Measurements from ENCODE around the gene MYO1C.

DNA sequence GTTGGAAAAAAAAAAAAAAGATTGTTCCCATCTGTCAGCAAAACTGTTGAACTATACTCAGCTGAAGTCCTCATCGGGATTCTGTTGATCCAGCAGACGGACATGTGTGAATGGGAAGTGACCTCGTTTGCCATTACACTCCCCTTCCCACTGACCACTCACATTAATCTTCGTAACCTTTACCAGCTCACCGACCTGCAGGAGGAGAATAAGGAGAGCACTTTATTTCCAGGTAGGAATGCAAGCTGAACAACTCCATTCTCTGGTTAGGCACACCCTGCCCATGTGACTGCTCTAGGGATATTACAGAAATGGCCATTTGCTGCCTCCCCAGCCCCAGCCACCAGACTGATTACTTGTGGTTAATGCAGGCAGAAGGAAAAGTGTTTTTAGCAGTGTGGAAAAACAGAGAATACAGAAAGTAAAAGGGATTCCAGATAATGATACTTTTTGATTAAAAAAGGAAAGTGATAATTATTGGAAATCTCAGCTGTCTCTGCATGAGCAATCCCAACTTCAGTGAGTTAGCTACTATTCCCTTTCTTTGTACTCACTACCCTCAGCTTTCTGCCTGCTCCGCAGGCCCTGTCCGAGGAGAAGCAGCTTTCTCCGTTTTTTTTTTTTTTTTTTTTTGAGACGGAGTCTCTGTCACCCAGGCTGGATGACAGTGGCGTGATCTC lies 68.9 kb downstream of the MYO1C start:
- TF ChIP-seq TAF1 (IDR thresholded peaks at IDR 0.05; ENCODE audit: low read depth) (no peak), RAD21 (IDR thresholded peaks at IDR 0.05; ENCODE audit: low read depth) (no peak), FOXM1 (IDR thresholded peaks at IDR 0.05; ENCODE audit: borderline replicate concordance, low read depth) (no peak), CREB1 (IDR thresholded peaks at IDR 0.05; ENCODE audit: low read depth) (no peak), EP300 (IDR thresholded peaks at IDR 0.05; ENCODE audit: borderline replicate concordance) (no peak), YY1 (IDR thresholded peaks at IDR 0.05; ENCODE audit: low read depth) (no peak), NFIC (IDR thresholded peaks at IDR 0.05) (no peak), TEAD4 (IDR thresholded peaks at IDR 0.05) (no peak)
- TF ChIP-seq, protein P1, sequence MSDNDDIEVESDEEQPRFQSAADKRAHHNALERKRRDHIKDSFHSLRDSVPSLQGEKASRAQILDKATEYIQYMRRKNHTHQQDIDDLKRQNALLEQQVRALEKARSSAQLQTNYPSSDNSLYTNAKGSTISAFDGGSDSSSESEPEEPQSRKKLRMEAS (IDR thresholded peaks at IDR 0.05), result no peak
- TF ChIP-seq, protein P2, sequence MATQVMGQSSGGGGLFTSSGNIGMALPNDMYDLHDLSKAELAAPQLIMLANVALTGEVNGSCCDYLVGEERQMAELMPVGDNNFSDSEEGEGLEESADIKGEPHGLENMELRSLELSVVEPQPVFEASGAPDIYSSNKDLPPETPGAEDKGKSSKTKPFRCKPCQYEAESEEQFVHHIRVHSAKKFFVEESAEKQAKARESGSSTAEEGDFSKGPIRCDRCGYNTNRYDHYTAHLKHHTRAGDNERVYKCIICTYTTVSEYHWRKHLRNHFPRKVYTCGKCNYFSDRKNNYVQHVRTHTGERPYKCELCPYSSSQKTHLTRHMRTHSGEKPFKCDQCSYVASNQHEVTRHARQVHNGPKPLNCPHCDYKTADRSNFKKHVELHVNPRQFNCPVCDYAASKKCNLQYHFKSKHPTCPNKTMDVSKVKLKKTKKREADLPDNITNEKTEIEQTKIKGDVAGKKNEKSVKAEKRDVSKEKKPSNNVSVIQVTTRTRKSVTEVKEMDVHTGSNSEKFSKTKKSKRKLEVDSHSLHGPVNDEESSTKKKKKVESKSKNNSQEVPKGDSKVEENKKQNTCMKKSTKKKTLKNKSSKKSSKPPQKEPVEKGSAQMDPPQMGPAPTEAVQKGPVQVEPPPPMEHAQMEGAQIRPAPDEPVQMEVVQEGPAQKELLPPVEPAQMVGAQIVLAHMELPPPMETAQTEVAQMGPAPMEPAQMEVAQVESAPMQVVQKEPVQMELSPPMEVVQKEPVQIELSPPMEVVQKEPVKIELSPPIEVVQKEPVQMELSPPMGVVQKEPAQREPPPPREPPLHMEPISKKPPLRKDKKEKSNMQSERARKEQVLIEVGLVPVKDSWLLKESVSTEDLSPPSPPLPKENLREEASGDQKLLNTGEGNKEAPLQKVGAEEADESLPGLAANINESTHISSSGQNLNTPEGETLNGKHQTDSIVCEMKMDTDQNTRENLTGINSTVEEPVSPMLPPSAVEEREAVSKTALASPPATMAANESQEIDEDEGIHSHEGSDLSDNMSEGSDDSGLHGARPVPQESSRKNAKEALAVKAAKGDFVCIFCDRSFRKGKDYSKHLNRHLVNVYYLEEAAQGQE (IDR thresholded peaks at IDR 0.05; ENCODE audit: low read depth), result no peak
- TF ChIP-seq, protein P3, sequence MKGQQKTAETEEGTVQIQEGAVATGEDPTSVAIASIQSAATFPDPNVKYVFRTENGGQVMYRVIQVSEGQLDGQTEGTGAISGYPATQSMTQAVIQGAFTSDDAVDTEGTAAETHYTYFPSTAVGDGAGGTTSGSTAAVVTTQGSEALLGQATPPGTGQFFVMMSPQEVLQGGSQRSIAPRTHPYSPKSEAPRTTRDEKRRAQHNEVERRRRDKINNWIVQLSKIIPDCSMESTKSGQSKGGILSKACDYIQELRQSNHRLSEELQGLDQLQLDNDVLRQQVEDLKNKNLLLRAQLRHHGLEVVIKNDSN (IDR thresholded peaks at IDR 0.05), result peak; percentile 70
